WTC11 (cell line): Measurements from ENCODE around the gene TIMM13. TPM values are rescaled to one million over a fixed set of nuclear protein-coding genes. Genes with fewer than 3 reads are reported as not detected.

Source experiments
- ATAC-seq: fragments of 200-7000 bp; cut with Tn5 transposase; 2 replicates; pipeline ENCODE4 v1.10.0; 2021; ENCODE audit warnings: mild to moderate bottlenecking, moderate library complexity
- CTCF ChIA-PET: fragments of 300-600 bp; sonication (Branson Sonifier 250); formaldehyde crosslinking; loops from one replicate; lab custom pipeline; 2021; ENCODE audit warnings: antibody characterized with exemption; lab: Charles Lee
- POLR2A ChIA-PET: fragments of 350-600 bp; sonication (Branson Sonifier 250); formaldehyde crosslinking; loops from one replicate; lab custom pipeline; 2021; ENCODE audit warnings: antibody characterized with exemption; lab: Charles Lee
- DNase-seq: peaks from one replicate; pipeline ENCODE4 v3.0.0; 2021; ENCODE audit warnings: low spot score
- H3K27ac Mint-ChIP-seq: 2 replicates; pipeline ENCODE4 v1.8.0; 2021; ENCODE audit warnings: mixed read lengths
- H3K27me3 Mint-ChIP-seq: 2 replicates; pipeline ENCODE4 v1.8.0; 2021; ENCODE audit warnings: low read depth, mild to moderate bottlenecking, moderate library complexity, mixed read lengths
- H3K36me3 Mint-ChIP-seq: 2 replicates; pipeline ENCODE4 v1.8.0; 2021; ENCODE audit warnings: mixed read lengths
- H3K4me1 Mint-ChIP-seq: 2 replicates; pipeline ENCODE4 v1.8.0; 2022; ENCODE audit warnings: mixed read lengths
- H3K4me3 Mint-ChIP-seq: 2 replicates; pipeline ENCODE4 v1.8.0; 2021; ENCODE audit warnings: mild to moderate bottlenecking, moderate library complexity, mixed read lengths
- H3K9me3 Mint-ChIP-seq: 2 replicates; pipeline ENCODE4 v1.8.0; 2021; ENCODE audit warnings: mixed read lengths
- AFF4 ChIP-seq: sonication (generic); formaldehyde crosslinking; IDR thresholded peaks from 2 replicates; pipeline ENCODE4 v1.8.1; 2023; ENCODE audit warnings: mild to moderate bottlenecking, missing genetic modification reagents, borderline replicate concordance
- ARID4B ChIP-seq: sonication (generic); formaldehyde crosslinking; IDR thresholded peaks from 2 replicates; pipeline ENCODE4 v1.8.0; 2023; ENCODE audit warnings: missing genetic modification reagents, mild to moderate bottlenecking, borderline replicate concordance
- ATF2 ChIP-seq: sonication (generic); formaldehyde crosslinking; IDR thresholded peaks from 2 replicates; pipeline ENCODE4 v1.8.1; 2022; ENCODE audit warnings: low read depth, missing genetic modification reagents, borderline replicate concordance
- ESRRA ChIP-seq: sonication (generic); formaldehyde crosslinking; IDR thresholded peaks from 2 replicates; pipeline ENCODE4 v1.8.1; 2022; ENCODE audit warnings: mild to moderate bottlenecking, missing genetic modification reagents, borderline replicate concordance
- FOXJ3 ChIP-seq: sonication (generic); formaldehyde crosslinking; IDR thresholded peaks from 2 replicates; pipeline ENCODE4 v1.9.0; 2021; ENCODE audit warnings: missing genetic modification reagents, mild to moderate bottlenecking, borderline replicate concordance
- FOXK1 ChIP-seq: sonication (generic); formaldehyde crosslinking; IDR thresholded peaks from 2 replicates; pipeline ENCODE4 v1.8.0; 2022; ENCODE audit warnings: mild to moderate bottlenecking, moderate library complexity, missing genetic modification reagents
- FOXP4 ChIP-seq: sonication (generic); formaldehyde crosslinking; IDR thresholded peaks from 2 replicates; pipeline ENCODE4 v1.8.0; 2022; ENCODE audit warnings: mild to moderate bottlenecking, missing genetic modification reagents
- GRHL2 ChIP-seq: fragments of 250-450 bp; sonication (Bioruptor Pico); IDR thresholded peaks from 2 replicates; pipeline ENCODE4 v1.8.0; 2022; ENCODE audit warnings: mild to moderate bottlenecking, moderate library complexity; ENCODE audit not compliant: insufficient replicate concordance, severe bottlenecking
- HMGA2 ChIP-seq: fragments of 250-450 bp; sonication (Bioruptor Pico); IDR thresholded peaks from 2 replicates; pipeline ENCODE4 v1.4.0; 2021; ENCODE audit warnings: mild to moderate bottlenecking, moderate library complexity
- IRF2 ChIP-seq: sonication (generic); formaldehyde crosslinking; IDR thresholded peaks from 2 replicates; pipeline ENCODE4 v1.8.0; 2022; ENCODE audit warnings: low read depth, missing genetic modification reagents, borderline replicate concordance
- JUN ChIP-seq: sonication (generic); formaldehyde crosslinking; IDR thresholded peaks from 2 replicates; pipeline ENCODE4 v1.8.0; 2023; ENCODE audit warnings: mild to moderate bottlenecking, missing genetic modification reagents
- MXD4 ChIP-seq: fragments of 250-450 bp; sonication (Bioruptor Pico); IDR thresholded peaks from 2 replicates; pipeline ENCODE4 v1.8.0; 2021; ENCODE audit warnings: mild to moderate bottlenecking, moderate library complexity, borderline replicate concordance
- MYBL2 ChIP-seq: sonication (generic); formaldehyde crosslinking; IDR thresholded peaks from 2 replicates; pipeline ENCODE4 v1.8.1; 2023; ENCODE audit warnings: mild to moderate bottlenecking, moderate library complexity, missing genetic modification reagents
- NFATC4 ChIP-seq: fragments of 250-450 bp; sonication (Bioruptor Pico); IDR thresholded peaks from 2 replicates; pipeline ENCODE4 v1.9.0; 2021; ENCODE audit warnings: mild to moderate bottlenecking
- NR1H2 ChIP-seq: sonication (generic); formaldehyde crosslinking; IDR thresholded peaks from 2 replicates; pipeline ENCODE4 v1.9.0; 2021; ENCODE audit warnings: mild to moderate bottlenecking, moderate library complexity, missing genetic modification reagents
- SP1 ChIP-seq: sonication (generic); formaldehyde crosslinking; conservative IDR thresholded peaks from 2 replicates; pipeline ENCODE4 v1.8.1; 2022; ENCODE audit warnings: missing genetic modification reagents
- TCF7 ChIP-seq: sonication (generic); formaldehyde crosslinking; IDR thresholded peaks from 2 replicates; pipeline ENCODE4 v1.8.0; 2022; ENCODE audit warnings: mild to moderate bottlenecking, low read depth, missing genetic modification reagents, moderate library complexity
- TP53 ChIP-seq: sonication (generic); formaldehyde crosslinking; IDR thresholded peaks from 2 replicates; pipeline ENCODE4 v1.8.1; 2023; ENCODE audit warnings: mild to moderate bottlenecking, missing genetic modification reagents
- USF1 ChIP-seq: sonication (generic); formaldehyde crosslinking; IDR thresholded peaks from 2 replicates; pipeline ENCODE4 v1.8.0; 2022; ENCODE audit warnings: mild to moderate bottlenecking, missing genetic modification reagents
- ZNF219 ChIP-seq: sonication (generic); formaldehyde crosslinking; IDR thresholded peaks from 2 replicates; pipeline ENCODE4 v1.8.0; 2023; ENCODE audit warnings: missing genetic modification reagents, mild to moderate bottlenecking, borderline replicate concordance
- ZNF416 ChIP-seq: fragments of 250-450 bp; sonication (Bioruptor Pico); IDR thresholded peaks from 2 replicates; pipeline ENCODE4 v1.9.0; 2021; ENCODE audit warnings: mild to moderate bottlenecking, inconsistent platforms
- ZNF425 ChIP-seq: fragments of 250-450 bp; sonication (Bioruptor Pico); conservative IDR thresholded peaks from 2 replicates; pipeline ENCODE4 v1.9.0; 2021; ENCODE audit warnings: mild to moderate bottlenecking
- total RNA-seq: library from RNA; stranded (reverse); gene quantifications from 3 replicates; pipeline ENCODE4 v1.2.3, GENCODE V29; 2021

TIMM13 gene
- total RNA-seq, 1 experiment from 2014 or later, result 342 TPM

GRCh38 chr19:2475702-2476450, 48.5 kb upstream of the TIMM13 start, which contains the start of gene GADD45B:
GADD45B (plus strand) TSS chr19:2476127; CDS start chr19:2476359, 232 bp downstream.
- H3K27ac Mint-ChIP-seq, result peak within 1 kb of the TSS; percentile 88
- no peaks in the 10 kb centered on the region for H3K9me3 Mint-ChIP-seq
- ATAC-seq (peak; percentile 51), DNase-seq (peak; percentile 95)
- H3K4me3 Mint-ChIP-seq, result peak within 1 kb of the TSS; percentile 93
- POLR2A ChIA-PET, result interaction anchor here (0.6 to 5.0 kb wide), 30 partner anchors 11 to 860 kb away, joined by 3 to 83 read pairs (median 6); partner anchors contain the start of genes LMNB2, TIMM13 and ZNF57
- CTCF ChIA-PET, result interaction anchor here (0.5 to 6.0 kb wide), 24 partner anchors 12 to 365 kb away, joined by 3 to 114 read pairs (median 4); partner anchors contain the start of genes LMNB2 and ZNF555
- peaks cover 24% of the 10 kb centered on the region for H3K4me1 Mint-ChIP-seq
- H3K36me3 Mint-ChIP-seq, result no peaks in the 10 kb centered on the region
- peaks cover 47% of the 10 kb centered on the region for H3K27me3 Mint-ChIP-seq
- TF ChIP-seq IRF2, result no peak
- no peak for TF ChIP-seq AFF4
- TF ChIP-seq FOXK1 (CRISPR knock-in tag), result no peak
- peak; percentile 66; the same call in 1 of the 2 replicates for TF ChIP-seq JUN (CRISPR knock-in tag)
- TF ChIP-seq ZNF219, result 0 out of 2 replicates have a peak, but pooled peaks have one; percentile 67
- no peak; the same call in 1 of the 2 replicates for TF ChIP-seq USF1 (CRISPR knock-in tag)
- no peak for TF ChIP-seq MXD4 (CRISPR knock-in tag)
- TF ChIP-seq TP53 (CRISPR knock-in tag), result no peak; the same call in 1 of the 2 replicates
- TF ChIP-seq NFATC4 (CRISPR knock-in tag), result no peak
- TF ChIP-seq ESRRA, result no peak
- no peak for TF ChIP-seq NR1H2 (CRISPR knock-in tag)
- no peak for TF ChIP-seq HMGA2 (CRISPR knock-in tag)
- TF ChIP-seq ATF2 (CRISPR knock-in tag), result no peak
- peak; percentile 97 for TF ChIP-seq SP1 (CRISPR knock-in tag)
- peak; percentile 65 for TF ChIP-seq ARID4B (CRISPR knock-in tag)
- TF ChIP-seq ZNF416, result 0 out of 2 replicates have a peak, but pooled peaks have one; percentile 53
- no peak for TF ChIP-seq TCF7 (CRISPR knock-in tag)
- TF ChIP-seq FOXP4, result peak; percentile 41; the same call in 1 of the 2 replicates
- no peak for TF ChIP-seq GRHL2 (CRISPR knock-in tag)
- TF ChIP-seq FOXJ3, result no peak
- TF ChIP-seq MYBL2 (CRISPR knock-in tag), result peak; percentile 23; the same call in 1 of the 2 replicates
- TF ChIP-seq ZNF425 (CRISPR knock-in tag), result no peak
